Gastrocnemius medialis (tissue), 4 donors: ENCODE measurements around the gene FMNL3. TPM values are rescaled to one million over a fixed set of nuclear protein-coding genes. Genes with fewer than 3 reads are reported as not detected.

Experiments
- ATAC-seq, 2 donors: fragments of 150-250 bp; one replicate each; pipeline ENCODE4 v1.9.1; 2016
- DNase-seq, 2 donors: peaks; one replicate each; pipeline ENCODE4 v3.0.0-alpha.2; 2019
- H3K27ac ChIP-seq, 4 donors: fragments of 200-600 bp; sonication (generic); 1 replicate in 1 of 4; 2 replicates in 3 of 4; pipeline ENCODE4 v1.5.1; 2016 to 2018; ENCODE audit warnings: mild to moderate bottlenecking in 2 of 4, moderate library complexity in 1 of 4
- H3K27me3 ChIP-seq, 3 donors: fragments of 200-600 bp; sonication (generic) in 2 of 3; 1 replicate in 1 of 3; 2 replicates in 2 of 3; pipeline versions ENCODE4 v1.5.1 to v1.6.0; 2016 to 2019; ENCODE audit warnings: mild to moderate bottlenecking in 1 of 3, moderate library complexity in 1 of 3
- H3K36me3 ChIP-seq, 2 donors: fragments of 200-600 bp; sonication (generic) in 1 of 2; one replicate each; pipeline ENCODE4 v1.5.1; 2017 to 2018
- H3K4me1 ChIP-seq, 2 donors: fragments of 200-600 bp; sonication (generic) in 1 of 2; one replicate each; pipeline ENCODE4 v1.5.1; 2016 to 2017; ENCODE audit warnings: mild to moderate bottlenecking in 2 of 2
- H3K4me3 ChIP-seq, 4 donors: fragments of 200-600 bp; sonication (generic) in 3 of 4; 1 replicate in 1 of 4; 2 replicates in 3 of 4; pipeline ENCODE4 v1.5.1; 2016 to 2019; ENCODE audit warnings: mild to moderate bottlenecking in 2 of 4
- H3K9me3 ChIP-seq, 3 donors: fragments of 200-600 bp; sonication (generic) in 2 of 3; 1 replicate in 1 of 3; 2 replicates in 2 of 3; pipeline ENCODE4 v1.5.1; 2016 to 2019
- POLR2A ChIP-seq, 2 donors: fragments of 450-650 bp; IDR thresholded peaks; one replicate each; pipeline ENCODE4 v1.6.1; 2017; ENCODE audit warnings: antibody characterized with exemption in 2 of 2, mild to moderate bottlenecking in 2 of 2, moderate library complexity in 2 of 2
- in situ Hi-C, 4 donors: fragments of 200-750 bp; cut with MboI; loops; one replicate each; pipeline versions ENCODE4 v1.15.0 to v1.8.0; 2017; ENCODE audit warnings: low sequenced_read_pairs in 4 of 4
- intact Hi-C: fragments of 100-400 bp; cut with DNase I; formaldehyde crosslinking; loops from one replicate; pipeline ENCODE4 v1.15.1; 2023; ENCODE audit warnings: low total_unique reads
- total RNA-seq, 4 donors: library from RNA; depleted of rRNA; stranded (reverse); fragments of >200 nt; gene quantifications; one replicate each; pipeline versions ENCODE4 v1.1.0 to v1.2.3, GENCODE V29; 2016
- TF ChIP-seq, protein P1 (sequence below), 5 experiments: fragments of 450-650 bp in 3 of 5; fragments of 200-600 bp in 2 of 5; sonication (generic) in 2 of 5; IDR thresholded peaks in 4 of 5; conservative IDR thresholded peaks in 1 of 5; 1 replicate in 4 of 5; 2 replicates in 1 of 5; pipeline ENCODE4 v1.5.1; 2016 to 2019; ENCODE audit warnings: antibody characterized with exemption in 5 of 5, mild to moderate bottlenecking in 3 of 5, moderate library complexity in 3 of 5

FMNL3 gene
- total RNA-seq, 4 donors from 2014 or later = 2.0 to 5.5 (median 4.9) TPM

DNA sequence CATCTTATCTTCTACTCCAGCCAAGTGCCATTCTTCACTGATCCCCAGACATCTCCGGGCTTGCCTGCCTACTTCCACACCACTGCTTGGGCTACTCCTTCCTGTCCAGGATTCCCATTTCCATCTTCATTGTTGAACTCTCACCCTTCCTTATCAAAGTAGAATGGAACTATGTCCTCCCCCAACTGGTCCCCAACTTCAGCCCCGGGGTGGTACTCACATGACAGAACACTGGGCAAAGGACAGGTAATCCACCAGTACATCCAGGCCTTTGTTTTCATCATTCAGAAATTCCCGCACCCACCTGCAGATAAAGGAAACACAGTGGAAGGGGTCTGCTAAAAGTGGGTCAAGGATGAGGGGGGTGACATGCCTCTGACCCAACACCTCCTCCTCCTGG lies 45.5 kb downstream of the FMNL3 start:
- H3K4me3 ChIP-seq = no peak overlapping the region
- DNase-seq (no peak), ATAC-seq (no peak)
- H3K27me3 ChIP-seq = no peaks in the 10 kb centered on the region
- H3K27ac ChIP-seq = peak overlapping the region in 3 of 4 donors; percentile 77 to 85 (median 80)
- peaks cover 43 to 45% of the 10 kb centered on the region in 2 donors for H3K4me1 ChIP-seq
- no peaks in the 10 kb centered on the region for H3K9me3 ChIP-seq
- intact Hi-C loops = loop anchor here (5.0 kb wide), 1 partner anchor 41 kb away; no protein-coding TSS in a partner anchor
- in situ Hi-C loops = no loop called here
- peaks cover 0 to 5% of the 10 kb centered on the region in 2 donors for H3K36me3 ChIP-seq
- TF ChIP-seq, protein P1, sequence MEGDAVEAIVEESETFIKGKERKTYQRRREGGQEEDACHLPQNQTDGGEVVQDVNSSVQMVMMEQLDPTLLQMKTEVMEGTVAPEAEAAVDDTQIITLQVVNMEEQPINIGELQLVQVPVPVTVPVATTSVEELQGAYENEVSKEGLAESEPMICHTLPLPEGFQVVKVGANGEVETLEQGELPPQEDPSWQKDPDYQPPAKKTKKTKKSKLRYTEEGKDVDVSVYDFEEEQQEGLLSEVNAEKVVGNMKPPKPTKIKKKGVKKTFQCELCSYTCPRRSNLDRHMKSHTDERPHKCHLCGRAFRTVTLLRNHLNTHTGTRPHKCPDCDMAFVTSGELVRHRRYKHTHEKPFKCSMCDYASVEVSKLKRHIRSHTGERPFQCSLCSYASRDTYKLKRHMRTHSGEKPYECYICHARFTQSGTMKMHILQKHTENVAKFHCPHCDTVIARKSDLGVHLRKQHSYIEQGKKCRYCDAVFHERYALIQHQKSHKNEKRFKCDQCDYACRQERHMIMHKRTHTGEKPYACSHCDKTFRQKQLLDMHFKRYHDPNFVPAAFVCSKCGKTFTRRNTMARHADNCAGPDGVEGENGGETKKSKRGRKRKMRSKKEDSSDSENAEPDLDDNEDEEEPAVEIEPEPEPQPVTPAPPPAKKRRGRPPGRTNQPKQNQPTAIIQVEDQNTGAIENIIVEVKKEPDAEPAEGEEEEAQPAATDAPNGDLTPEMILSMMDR (IDR thresholded peaks at IDR 0.05 in 4 of 5, conservative IDR thresholded peaks at IDR 0.05 in 1 of 5) = no peak
- no peak for TF ChIP-seq POLR2A (IDR thresholded peaks at IDR 0.05)

DNA sequence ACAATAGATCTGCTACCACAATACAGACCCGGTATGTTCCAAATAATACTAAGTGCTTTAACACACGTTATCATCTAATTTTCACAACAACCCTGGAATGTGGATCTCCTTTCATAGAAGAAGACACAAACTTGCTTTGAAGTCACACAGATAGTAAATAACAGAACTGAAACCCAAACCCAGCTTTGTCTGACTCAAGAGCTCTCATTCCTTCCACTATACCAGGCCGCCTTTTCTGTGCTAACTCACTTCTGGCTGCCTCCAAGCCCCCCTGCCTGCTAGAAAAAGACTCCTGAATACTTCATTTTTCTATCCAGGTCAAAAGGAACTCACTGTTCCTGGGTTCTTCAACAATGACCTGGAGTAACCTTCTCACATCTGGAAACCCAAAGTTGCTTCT lies 46.0 kb downstream of the FMNL3 start:
- Histone ChIP-seq H3K4me3 (no peak overlapping the region), H3K9me3 (no peaks in the 10 kb centered on the region), H3K36me3 (peaks cover 0 to 5% of the 10 kb centered on the region in 2 donors), H3K4me1 (peaks cover 40 to 45% of the 10 kb centered on the region in 2 donors), H3K27ac (no peak overlapping the region), H3K27me3 (no peaks in the 10 kb centered on the region)
- intact Hi-C loops = loop anchor here (5.0 kb wide), 1 partner anchor 41 kb away; no protein-coding TSS in a partner anchor
- DNase-seq = no peak
- TF ChIP-seq, protein P1 (IDR thresholded peaks at IDR 0.05 in 4 of 5, conservative IDR thresholded peaks at IDR 0.05 in 1 of 5) = no peak
- no peak for TF ChIP-seq POLR2A (IDR thresholded peaks at IDR 0.05)
- ATAC-seq = no peak
- in situ Hi-C loops = no loop called here

DNA sequence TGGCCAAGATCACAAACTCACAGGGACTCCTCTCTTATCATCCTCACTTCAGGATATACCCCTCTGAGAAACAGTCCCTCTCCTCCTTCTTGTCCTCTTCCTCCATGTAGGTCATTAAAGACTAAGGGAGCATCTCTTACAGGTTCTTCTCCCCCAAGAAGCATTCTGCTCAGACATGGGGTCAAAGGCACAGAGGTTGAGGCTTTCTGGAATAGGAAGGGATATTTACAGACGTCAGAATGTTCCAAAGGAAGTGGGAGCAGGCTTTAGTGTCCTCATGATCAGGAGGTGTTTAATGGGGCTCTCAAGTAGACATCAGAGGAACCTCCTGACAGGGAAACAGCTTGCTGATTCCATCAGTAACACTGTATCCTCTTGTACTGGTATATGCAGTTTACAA lies 47.5 kb downstream of the FMNL3 start:
- ATAC-seq = no peak
- peaks cover 32 to 34% of the 10 kb centered on the region in 2 donors for H3K4me1 ChIP-seq
- H3K27ac ChIP-seq = peak overlapping the region in 1 of 4 donors; percentile 32

DNA sequence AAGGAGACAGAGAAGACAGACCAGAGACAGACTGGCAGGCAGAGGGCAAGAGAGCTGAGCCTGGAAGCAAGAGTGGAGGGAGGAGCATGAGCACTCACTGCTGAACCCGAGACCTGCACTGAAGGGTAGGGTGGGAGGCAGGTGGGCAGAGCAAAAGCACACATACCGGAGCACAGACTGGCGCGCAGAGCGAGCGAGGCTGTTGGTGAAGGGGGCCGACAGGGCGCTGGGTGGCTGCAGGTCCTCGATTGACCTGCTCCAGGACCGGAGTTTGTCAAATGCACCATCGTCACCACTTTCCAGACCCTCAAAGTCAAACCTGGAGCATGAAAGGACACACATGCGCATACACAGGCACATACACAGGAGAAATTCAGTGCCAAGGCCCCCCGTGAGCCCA lies 48.9 kb downstream of the FMNL3 start:
- intact Hi-C loops = no loop called here
- Histone ChIP-seq H3K27ac (no peak overlapping the region), H3K4me3 (no peak overlapping the region), H3K9me3 (no peaks in the 10 kb centered on the region), H3K36me3 (peaks cover 0 to 5% of the 10 kb centered on the region in 2 donors), H3K27me3 (no peaks in the 10 kb centered on the region), H3K4me1 (peaks cover 17 to 21% of the 10 kb centered on the region in 2 donors)
- in situ Hi-C loops = no loop called here
- ATAC-seq = no peak
- no peak for TF ChIP-seq POLR2A (IDR thresholded peaks at IDR 0.05)
- TF ChIP-seq, protein P1 (IDR thresholded peaks at IDR 0.05 in 4 of 5, conservative IDR thresholded peaks at IDR 0.05 in 1 of 5) = no peak
- DNase-seq = no peak

More for the DNA sequence above, 47.5 kb downstream of the FMNL3 start:
- DNase-seq = no peak
- Histone ChIP-seq H3K9me3 (no peaks in the 10 kb centered on the region), H3K27me3 (no peaks in the 10 kb centered on the region), H3K36me3 (peaks cover 0 to 5% of the 10 kb centered on the region in 2 donors), H3K4me3 (no peak overlapping the region)
- in situ Hi-C loops = no loop called here
- intact Hi-C loops = loop anchor here (5.0 kb wide), 1 partner anchor 43 kb away; no protein-coding TSS in a partner anchor
- TF ChIP-seq, protein P1 (IDR thresholded peaks at IDR 0.05 in 4 of 5, conservative IDR thresholded peaks at IDR 0.05 in 1 of 5) = no peak
- TF ChIP-seq POLR2A (IDR thresholded peaks at IDR 0.05) = no peak
